ENCODE measurements around the gene NGF.

DNA sequence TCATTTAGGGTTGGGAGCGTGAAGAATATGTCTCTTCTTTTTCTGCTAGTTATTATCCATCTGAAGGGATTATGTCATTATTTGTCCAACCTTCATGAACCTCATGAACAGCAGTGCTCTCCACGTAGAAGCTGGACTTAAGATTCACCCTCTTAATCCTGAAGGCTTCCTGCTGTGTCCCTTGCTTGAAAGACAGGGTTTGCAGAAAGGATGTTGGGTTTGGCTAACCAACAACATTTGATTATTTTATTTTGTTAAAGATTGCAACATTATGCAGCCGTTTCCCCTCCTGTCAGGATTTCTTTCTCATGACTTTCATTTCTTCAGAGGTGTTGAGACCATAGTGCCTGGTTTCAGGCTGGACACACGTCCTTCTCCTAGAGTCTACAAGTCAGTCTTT lies 75.2 kb downstream of the NGF start:
- TF ChIP-seq POLR2AphosphoS5 (IDR thresholded peaks at IDR 0.05; ENCODE audit: low read depth, low read length) = no peak
- TF ChIP-seq SIN3A (IDR thresholded peaks at IDR 0.05; ENCODE audit: borderline replicate concordance, insufficient read depth, low read length) = no peak

Data from PFSK-1 (cell line).